Cortex of kidney (tissue), 1 donor: ENCODE results near the gene STRC.
"Not testable (repeated sequence)": the region's sequence is repeated elsewhere in the genome, so short reads cannot be mapped to it uniquely, and the experiment has no call there.

Experiments used
- DNase-seq: peaks from one replicate; lab custom pipeline; 2025; lab: John Stamatoyannopoulos, UW

Gene STRC

DNA sequence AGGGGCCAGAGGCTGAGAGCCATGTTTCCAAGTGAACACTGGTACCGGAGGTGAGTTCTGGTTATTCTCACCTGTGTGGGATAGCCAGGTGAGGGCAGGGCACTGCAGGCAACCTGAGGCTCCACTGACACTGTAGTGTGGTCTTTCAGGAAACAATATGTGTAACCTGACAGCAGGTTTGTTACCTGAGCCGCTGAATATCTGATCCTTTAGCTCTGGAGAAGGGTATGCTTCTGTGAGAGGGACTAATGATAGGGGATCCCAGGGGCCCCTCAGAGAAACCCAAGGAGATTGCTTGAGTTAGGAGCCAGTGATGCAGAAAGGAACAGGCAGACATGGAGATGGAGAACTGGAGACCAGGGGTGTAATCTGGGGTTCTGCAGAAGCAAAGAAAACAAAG lies at the start of gene STRC:
Gene STRC (minus strand): TSS at position 101 of the 400 bp plus-strand sequence. CDS start 78 bp downstream, at position 23.
- DNase-seq: not testable (repeated sequence)

DNA sequence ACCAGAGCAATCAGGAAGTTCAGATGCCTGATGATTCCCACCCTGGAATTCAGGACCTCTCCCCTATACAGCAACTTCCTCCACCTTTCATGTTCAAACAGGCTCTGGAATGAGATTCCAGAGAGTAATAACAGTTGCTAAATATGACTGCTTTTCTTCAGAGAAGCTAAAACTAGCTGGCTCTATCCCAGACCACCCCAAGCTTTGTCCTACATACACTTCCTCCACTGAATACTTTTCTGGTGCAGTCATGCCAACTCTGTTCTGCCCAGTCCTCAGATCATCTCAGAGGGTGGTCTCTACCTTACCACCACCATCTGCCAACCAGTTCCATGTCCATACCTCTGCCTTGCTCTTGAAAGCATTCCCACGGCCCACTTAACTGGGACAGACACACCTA lies 47.6 kb upstream of the STRC start:
- DNase-seq: not testable (repeated sequence)

DNA sequence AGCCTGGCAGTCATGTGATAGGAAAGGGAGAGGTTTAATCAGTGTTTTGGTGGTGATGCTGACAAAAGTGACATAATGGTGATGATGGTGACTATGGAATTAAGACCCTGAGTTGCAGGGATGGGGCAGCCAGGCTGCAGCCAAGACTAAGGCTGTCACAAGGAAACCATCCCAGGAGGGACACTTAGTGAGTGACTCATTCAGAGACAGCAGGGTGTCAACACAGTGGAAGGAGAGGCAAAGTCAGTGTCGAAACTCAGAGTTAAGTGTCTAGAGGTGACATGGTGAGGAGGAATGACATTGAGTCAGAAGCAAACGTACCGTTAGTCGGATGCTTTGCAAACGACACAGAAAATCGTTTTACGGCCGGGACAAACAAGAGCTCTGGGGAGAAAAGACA lies 44.7 kb upstream of the STRC start:
- DNase-seq: not testable (repeated sequence)

DNA sequence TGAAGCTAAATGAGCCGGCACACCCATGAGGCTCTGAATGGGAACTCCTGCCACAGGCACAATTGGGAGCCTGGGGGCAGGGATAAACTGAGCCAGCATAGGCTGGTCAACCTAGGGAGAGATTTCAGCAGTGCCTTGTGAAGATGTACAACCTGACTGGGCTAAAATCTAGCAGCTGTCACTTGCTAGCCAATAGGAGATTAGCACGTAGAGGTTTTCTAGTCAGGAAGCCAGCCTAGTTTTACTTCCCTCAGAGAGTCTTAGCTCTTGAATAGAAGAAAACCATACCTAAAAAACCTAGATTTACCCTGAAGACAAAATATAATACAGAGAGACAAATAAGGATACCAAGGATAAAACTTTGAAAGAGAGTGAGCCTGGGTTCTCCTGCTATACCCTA lies 43.7 kb upstream of the STRC start:
- DNase-seq: not testable (repeated sequence)

DNA sequence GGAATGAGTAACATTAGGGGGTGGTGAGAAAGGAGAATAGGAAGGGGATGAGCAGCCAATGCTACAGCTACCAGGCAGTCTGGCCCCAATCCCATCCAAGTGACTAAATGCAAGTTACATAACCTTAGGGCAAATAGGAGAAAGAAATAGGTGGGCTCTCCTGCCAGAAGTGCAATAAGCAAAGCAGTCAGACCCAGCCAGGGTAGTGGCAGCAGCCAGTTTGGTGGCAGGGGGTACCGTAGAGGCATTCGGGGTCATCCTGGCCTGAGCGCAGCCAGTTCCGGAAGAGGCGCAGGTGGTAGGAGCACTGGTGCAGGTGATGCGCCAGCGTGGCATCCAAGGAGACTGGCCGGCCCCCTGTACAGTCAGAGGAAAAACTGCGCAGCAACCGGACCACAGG lies 41.1 kb upstream of the STRC start:
- DNase-seq: not testable (repeated sequence)

DNA sequence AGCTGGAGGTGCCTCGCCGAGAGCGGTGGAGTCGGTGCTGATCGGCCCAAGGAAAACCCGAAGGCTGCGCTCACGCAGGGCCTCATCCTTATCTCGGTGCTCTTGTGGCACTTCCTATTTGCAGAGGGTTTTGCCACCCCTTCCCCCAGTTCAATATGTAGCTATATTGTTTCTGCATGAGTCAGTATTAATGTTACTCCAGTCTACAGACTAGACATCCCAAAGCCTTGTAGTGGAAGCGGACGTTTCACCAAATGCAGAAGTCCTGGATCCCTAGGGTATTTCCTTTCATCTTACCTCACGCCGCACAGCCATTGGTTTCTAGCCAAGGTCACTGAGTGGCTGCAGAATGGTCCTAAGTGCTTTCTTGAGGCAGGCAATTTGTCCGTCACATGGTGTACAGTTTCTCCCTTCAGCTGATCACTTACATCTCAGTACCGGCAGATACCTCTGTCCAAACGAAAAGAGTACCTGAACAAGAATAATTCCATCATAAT lies 30.9 kb upstream of the STRC start:
- DNase-seq: not testable (repeated sequence)

DNA sequence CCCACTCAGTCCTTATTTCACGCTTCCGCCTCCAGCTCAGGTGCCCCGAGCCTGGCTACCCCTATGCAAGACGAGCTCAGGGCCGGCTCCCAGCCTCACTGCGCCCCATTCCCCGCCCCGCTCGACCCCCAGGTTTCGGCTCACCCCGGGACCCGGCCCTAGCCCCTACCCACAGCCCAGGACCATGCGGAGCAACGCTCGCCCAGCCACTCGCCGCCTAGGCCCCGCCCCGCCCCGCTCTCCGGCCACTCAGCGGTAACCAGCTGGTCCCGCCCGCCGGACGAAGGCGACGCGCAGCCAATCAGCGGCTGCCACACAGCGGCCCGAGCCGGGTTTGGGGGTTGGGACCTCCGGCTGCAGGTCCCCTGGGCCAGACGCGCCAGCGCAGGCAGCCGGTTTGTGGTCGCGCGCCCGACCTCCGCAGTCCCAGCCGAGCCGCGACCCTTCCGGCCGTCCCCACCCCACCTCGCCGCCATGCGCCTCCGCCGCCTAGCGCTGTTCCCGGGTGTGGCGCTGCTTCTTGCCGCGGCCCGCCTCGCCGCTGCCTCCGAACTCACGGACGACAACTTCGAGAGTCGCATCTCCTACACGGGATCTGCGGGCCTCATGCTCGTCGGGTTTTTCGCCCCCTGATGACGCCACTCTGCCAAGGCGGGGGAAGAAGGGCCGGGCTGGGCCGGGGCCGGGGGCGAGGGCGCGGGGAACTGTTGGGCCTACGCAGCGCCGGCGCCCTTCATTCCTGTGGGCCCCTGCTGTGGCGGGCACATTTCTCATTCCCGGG lies 30.2 kb upstream of the STRC start, which contains the start of gene CATSPER2:
Gene CATSPER2 (minus strand): TSS at position 196 of the 781 bp plus-strand sequence. CDS start 783 bp downstream, outside the sequence.
- no peak for DNase-seq

DNA sequence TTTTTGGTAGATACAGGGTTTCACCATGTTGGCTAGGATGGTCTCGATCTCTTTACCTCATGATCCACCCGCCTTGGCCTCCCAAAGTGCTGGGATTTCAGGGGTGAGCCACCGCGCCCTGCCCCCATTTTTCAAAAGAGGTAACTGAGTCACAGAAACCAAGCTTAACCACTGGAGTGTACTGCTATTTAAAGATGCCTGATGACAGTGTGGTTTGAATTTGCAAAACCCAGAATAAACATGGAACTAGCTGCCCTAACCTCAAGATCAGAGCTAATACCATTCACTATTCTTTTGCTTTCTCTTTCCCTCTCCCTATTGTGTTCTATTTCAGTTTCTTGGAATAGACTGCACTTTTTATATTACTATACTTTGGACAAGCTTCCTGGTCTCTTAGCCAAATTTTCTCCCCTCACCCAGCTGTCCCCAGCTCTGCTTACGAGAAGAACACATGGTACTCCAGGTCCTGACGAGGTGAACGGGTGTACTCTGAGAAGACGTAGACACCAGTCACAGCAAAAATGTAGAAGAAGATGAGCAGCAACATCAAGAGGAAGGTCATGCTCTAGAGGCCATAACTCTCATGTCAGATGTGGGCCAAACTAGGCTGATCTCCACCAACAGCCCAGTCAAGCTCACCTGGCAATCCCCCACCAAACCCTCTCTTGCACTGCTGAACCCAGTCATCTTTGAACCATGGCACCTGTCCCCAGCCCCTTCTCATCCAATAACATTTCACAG lies 20.0 kb upstream of the STRC start:
- DNase-seq: not testable (repeated sequence)

DNA sequence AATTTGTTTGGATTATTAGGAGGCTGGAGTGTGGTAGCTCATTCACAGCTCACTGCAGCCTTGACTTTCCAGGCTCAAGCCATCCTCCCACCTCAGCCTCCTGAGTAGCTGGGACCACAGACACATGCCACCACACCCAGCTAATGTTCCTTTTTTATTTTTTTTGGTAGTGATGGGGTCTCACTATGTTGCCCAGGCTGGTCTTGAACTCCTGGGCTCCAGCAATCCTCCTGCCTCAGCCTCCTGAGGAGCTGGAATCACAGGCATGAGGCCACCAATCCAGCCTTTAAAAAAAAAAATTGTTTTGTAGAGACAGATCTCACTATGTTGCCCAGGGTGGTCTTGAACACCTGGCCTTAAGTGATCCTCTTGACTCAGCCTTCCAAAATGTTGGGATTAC lies 8.3 kb upstream of the STRC start:
- DNase-seq: not testable (repeated sequence)

DNA sequence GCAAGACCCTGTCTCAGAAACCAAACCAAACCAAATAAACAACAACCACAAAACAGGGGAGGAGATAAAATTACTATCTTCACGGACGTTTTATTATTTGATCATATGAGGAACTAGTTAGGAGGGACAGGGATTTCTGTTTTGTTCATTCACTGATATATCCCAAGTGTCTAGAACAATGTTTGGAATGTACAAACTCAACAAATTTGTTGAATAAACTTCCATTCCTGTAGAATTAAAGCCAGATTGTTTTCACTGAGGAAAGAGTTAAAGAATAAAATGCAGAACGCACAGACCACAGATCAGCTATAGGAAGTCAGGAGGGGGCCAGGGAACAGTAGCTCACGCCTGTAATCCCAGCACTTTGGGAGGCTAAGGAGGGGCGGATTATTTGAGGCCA lies 6.5 kb upstream of the STRC start:
- no peak for DNase-seq

DNA sequence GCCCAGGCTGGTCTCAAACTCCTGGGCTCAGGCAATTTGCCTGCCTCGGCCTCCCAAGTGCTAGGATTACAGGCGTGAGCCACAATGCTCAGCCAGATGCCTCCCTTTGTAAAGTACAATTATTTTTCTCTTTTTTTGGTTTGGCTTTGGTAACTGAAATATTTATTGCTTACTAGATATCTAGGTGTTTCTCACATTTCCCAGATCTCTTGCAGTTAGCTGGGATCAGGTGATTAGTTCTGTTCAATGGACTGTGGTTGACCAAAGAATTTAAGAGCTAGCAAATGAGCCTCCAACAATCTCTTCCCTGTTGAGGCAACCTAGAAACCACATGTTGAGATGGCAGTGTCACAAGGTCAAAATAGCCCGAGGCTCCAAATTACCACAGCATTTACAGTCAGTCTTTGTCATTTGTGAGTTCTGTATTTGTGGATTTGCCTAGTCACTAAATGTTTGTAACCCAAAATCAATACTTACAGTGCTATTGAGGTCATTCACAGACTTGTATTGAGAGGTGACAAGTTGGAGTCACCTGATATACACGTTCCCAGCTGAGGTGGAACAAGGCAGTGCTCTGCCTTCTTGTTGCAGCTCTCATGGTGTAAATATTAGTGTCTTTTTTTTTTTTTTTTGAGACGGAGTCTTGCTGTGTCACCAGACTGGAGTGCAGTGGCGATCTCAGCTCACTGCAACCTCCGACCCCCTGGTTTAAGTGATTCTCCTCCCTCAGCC lies 3.6 kb upstream of the STRC start:
- not testable (repeated sequence) for DNase-seq

DNA sequence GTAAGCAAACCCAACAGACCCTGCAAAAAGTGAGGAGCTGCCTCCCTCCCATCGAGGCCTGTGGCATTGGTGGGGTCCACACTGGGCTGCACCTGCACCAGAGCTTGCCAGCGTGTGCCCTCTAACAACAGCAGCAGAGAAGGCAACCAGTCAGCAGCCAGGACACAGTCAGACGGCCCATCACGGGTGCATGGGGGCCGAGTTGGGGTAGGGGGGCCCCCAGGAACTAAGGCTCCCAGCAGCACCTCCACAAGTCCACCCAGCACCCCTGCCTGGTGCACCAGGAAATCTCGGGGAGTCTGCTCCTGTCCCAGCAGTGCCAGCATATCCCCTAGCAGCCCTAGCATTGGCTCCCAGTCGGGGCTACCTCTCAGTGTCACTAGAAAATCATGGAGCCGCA lies 850 bp downstream of the STRC start:
- DNase-seq: not testable (repeated sequence)

DNA sequence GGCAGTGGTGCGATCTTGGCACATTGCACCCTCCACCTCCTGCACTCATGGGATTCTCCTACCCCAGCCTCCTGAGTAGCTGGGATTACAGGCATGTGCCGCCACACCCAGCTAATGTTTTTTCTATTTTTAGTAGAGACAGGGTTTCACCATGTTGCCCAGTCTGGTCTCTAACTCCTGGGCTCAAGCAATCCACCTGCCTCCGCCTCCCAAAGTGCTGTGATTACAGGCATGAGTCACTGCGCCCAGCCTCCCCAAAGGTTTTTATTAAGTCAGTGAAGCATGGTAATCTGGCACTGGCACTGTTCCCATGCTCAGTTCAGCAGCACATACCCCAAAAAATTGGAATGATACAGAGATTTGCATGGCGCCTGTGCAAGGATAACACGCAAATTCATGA lies 16.4 kb downstream of the STRC start:
- DNase-seq: not testable (repeated sequence)

DNA sequence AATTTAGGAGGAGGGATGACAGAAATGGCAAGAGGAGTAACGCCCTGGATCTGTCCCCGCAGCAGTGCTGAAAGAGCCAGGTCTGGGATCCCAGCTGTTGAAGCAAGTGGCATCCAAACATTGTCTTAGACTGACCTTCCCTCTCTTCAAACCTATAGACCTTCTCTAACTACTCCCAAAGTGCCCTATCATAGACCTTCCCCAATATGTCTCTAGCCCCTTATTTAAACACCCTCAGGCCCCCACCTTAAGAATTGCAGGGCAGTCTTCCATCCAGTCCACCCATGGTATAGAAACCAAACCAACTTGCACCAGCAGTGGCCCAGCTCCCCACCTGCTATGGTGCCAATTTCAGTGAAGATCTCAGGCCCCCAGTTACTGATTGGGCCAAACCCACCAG lies 18.4 kb downstream of the STRC start:
- DNase-seq: not testable (repeated sequence)

DNA sequence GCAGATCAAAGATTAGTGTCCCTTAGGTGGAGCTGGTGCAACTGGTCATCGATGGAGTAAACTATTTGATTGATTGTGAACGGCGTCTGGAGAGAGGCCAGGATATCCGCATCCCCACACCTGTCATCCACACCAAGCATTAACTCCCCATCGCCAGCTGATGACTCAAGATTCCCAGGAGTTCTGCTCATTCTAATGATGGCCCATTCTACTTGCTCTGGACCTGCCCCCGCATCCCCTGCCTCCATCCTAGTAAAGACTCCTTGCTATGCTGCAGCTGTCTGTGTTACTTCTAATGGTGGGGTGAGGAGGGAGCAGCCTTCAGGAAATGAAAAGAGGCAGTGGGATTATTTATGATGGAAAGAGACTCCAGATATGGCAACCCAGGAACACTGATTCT lies 19.5 kb downstream of the STRC start:
- not testable (repeated sequence) for DNase-seq

DNA sequence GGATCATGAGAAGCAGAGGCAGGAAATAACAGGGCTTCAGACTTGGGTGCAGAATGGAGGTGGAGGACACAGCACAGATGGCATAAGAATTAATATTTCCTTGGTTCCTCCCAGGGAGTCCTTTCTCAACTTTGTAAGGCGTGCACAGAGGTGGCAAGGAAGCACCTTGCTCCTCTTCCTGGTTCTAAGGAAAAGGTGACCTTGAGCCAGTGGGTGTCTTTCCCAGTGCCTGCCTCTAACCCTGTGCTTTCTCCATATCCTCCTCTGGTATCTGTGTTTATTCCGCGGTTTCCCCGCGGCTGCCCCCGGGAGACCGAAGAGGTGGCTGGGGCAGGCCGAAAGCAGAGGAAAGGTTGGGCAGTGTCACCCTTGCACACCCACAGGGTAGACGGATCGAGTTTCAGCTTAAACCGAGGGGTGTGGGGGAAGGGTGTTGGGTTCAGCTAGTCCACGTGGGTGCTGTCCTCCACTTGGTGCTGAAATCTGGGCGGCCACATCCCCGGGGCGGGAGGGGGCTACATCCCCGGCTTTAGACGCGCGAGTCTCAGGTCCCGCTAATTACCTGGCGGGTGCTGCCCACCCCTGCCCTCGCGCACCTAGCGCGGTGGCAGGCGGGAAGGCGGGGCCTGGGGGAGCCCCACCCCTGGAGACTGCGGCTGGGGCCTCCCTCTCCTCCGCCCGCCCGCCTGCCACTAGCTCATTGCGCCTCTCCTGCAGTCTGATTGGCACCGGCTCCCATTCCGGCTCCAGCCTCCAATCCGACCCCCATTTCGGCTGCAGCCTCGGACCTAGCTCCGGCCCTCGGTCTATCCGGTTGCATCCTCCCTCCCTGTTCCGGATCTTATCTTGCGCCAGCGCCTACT lies 25.0 kb downstream of the STRC start, which contains the start of gene CKMT1B:
Gene CKMT1B (plus strand): TSS at position 700 of the 863 bp plus-strand sequence. CDS start 192 bp downstream, outside the sequence.
- not testable (repeated sequence) for DNase-seq

DNA sequence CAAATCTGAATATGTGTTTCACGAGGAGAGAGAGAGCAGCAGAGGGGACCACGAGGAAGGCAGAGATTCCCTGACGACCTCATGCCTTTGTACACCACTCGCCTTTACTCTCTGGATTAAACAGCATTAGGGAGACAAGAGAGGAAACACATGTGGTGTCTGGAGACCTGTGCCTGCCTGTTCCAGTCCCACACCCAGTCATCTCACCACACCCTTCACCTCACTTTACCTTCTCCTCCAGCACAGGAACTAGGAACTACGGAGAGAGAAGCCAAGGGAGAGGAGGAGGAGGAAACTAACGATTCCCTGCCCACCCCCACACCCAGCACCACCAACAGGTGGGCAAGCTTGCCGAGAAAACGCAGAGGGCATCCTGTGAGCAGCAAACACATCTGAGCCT lies 25.8 kb downstream of the STRC start:
- DNase-seq: not testable (repeated sequence)

DNA sequence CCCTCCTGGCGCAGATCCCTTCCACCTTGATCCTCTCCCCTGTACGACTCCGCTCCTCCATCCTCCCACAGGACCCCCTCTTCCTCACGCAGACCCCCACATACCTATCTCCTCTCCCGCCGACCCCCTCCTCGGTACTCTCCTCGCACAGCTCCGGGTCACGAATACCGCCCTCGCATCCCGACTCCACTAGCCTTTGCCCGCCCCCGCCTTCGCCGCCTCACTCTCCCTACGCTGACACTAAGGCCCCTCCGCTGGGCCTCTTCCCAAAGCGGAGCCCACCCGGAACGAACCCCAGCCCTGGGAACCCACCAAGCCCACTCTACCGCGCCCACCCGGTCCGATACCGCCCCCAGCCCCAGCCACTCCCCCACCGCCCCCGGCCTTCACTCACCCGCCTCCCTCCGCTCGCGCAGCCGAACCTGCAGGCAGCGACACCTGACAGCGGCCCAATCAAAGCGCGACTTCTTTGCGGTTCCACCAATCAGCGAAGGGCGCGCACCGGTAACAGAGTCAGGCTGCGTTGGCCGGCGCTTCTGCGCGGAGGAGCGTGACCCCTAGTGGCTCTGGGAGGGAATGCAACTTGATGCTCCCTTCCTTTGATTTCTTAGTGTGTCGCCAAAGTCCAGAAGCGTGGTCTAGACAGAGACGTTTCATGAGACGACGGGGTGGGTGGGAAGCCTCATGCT lies 28.7 kb downstream of the STRC start, which contains the start of gene PPIP5K1:
Gene PPIP5K1 (minus strand): TSS at position 431 of the 689 bp plus-strand sequence. CDS start 5,704 bp downstream, outside the sequence.
- DNase-seq: not testable (repeated sequence)

DNA sequence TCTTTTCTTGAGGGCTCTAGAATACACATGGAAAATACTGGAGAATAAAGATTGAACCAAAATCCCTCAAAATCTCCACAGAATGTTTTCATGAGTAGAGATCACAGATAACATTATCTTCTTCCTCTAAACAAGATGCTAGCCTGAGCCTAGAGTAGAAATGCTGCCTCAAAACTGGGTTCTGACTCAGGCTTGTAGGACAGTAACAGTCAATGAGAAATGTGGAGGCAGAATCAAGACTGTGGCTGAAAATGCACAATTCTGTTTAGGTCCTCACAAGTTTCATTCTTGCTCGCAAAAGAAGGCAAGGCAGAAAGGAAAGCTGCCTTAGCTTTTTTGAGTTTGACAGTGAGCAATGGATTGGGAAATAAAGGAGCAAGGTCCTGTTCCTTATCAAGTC lies 44.0 kb downstream of the STRC start:
- not testable (repeated sequence) for DNase-seq

DNA sequence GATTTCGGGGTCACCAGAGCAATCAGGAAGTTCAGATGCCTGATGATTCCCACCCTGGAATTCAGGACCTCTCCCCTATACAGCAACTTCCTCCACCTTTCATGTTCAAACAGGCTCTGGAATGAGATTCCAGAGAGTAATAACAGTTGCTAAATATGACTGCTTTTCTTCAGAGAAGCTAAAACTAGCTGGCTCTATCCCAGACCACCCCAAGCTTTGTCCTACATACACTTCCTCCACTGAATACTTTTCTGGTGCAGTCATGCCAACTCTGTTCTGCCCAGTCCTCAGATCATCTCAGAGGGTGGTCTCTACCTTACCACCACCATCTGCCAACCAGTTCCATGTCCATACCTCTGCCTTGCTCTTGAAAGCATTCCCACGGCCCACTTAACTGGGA lies 52.0 kb downstream of the STRC start:
- DNase-seq: not testable (repeated sequence)
